Sigmoid colon (tissue), 7 donors: Measurements from ENCODE around the gene KRTAP10-12. TPM values are rescaled to one million over a fixed set of nuclear protein-coding genes. Genes with fewer than 3 reads are reported as not detected.
"Not testable (repeated sequence)": the region's sequence is repeated elsewhere in the genome, so short reads cannot be mapped to it uniquely, and the experiment has no call there.

ENCODE experiments used
- DNase-seq: peaks from one replicate; pipeline ENCODE4 v3.0.0-alpha.2; 2019
- H3K27ac ChIP-seq, 4 donors: fragments of 200-600 bp; sonication (generic); one replicate each; pipeline ENCODE4 v1.5.1; 2016 to 2019; ENCODE audit warnings: mild to moderate bottlenecking in 1 of 4
- H3K27me3 ChIP-seq, 3 donors: fragments of 200-600 bp; sonication (generic); one replicate each; pipeline ENCODE4 v1.5.1; 2019; ENCODE audit warnings: mild to moderate bottlenecking in 1 of 3
- H3K36me3 ChIP-seq, 4 donors: fragments of 200-600 bp; sonication (generic); one replicate each; pipeline ENCODE4 v1.5.1; 2016 to 2019
- H3K4me1 ChIP-seq, 4 donors: fragments of 200-600 bp; sonication (generic); one replicate each; pipeline ENCODE4 v1.5.1; 2017 to 2019
- H3K4me3 ChIP-seq, 4 donors: fragments of 200-600 bp; sonication (generic); one replicate each; pipeline ENCODE4 v1.5.1; 2017 to 2019; ENCODE audit warnings: mild to moderate bottlenecking in 2 of 4, moderate library complexity in 1 of 4
- H3K9me3 ChIP-seq, 4 donors: fragments of 200-600 bp in 3 of 4; sonication (generic) in 3 of 4; one replicate each; pipeline versions ENCODE4 v1.5.1 to v1.6.1; 2013 to 2019
- EP300 ChIP-seq, 4 donors: sonication (generic); formaldehyde crosslinking; IDR thresholded peaks; one replicate each; pipeline ENCODE4 v1.6.1; 2017; ENCODE audit warnings: antibody characterized with exemption in 4 of 4
- POLR2A ChIP-seq, 2 donors: fragments of 450-650 bp; IDR thresholded peaks; one replicate each; pipeline ENCODE4 v1.6.1; 2016; ENCODE audit warnings: antibody characterized with exemption in 2 of 2, mild to moderate bottlenecking in 2 of 2, moderate library complexity in 2 of 2
- POLR2AphosphoS5 ChIP-seq, 4 donors: sonication (generic); formaldehyde crosslinking; IDR thresholded peaks; one replicate each; pipeline ENCODE4 v1.6.1; 2017; ENCODE audit warnings: antibody characterized with exemption in 4 of 4
- WGBS, 2 donors: extraction: QIAGEN DNeasy Blood & Tissue Kit; methylation state at CpG; one replicate each; pipeline ENCODE4 v1.1.7; 2013; 5-methylcytosine and 5-hydroxymethylcytosine counted together
- intact Hi-C: fragments of 100-400 bp; cut with DNase I; formaldehyde crosslinking; loops from one replicate; pipeline ENCODE4 v1.15.1; 2023
- polyA plus RNA-seq, 3 donors: library from polyadenylated mRNA; stranded (reverse); fragments of 200-250 nt; gene quantifications; one replicate each; pipeline ENCODE4 v1.2.3, GENCODE V29; 2013
- total RNA-seq, 4 donors: library from RNA; depleted of rRNA; stranded (reverse); fragments of >200 nt; gene quantifications; one replicate each; pipeline ENCODE4 v1.1.0, GENCODE V29; 2016
- TF ChIP-seq, protein P1 (sequence below), 4 experiments: fragments of 450-650 bp in 3 of 4; fragments of 200-600 bp in 1 of 4; IDR thresholded peaks; one replicate each; pipeline ENCODE4 v1.5.1; 2016 to 2019; ENCODE audit warnings: antibody characterized with exemption in 4 of 4, mild to moderate bottlenecking in 3 of 4, moderate library complexity in 2 of 4
- donor health status: healthy with polysubstance abuse.
- donor health status: Bipolar disorder and iron deficiency.
- donor health status: healthy.

Gene KRTAP10-12
- total and polyA plus RNA-seq, 7 donors = not detected

DNA sequence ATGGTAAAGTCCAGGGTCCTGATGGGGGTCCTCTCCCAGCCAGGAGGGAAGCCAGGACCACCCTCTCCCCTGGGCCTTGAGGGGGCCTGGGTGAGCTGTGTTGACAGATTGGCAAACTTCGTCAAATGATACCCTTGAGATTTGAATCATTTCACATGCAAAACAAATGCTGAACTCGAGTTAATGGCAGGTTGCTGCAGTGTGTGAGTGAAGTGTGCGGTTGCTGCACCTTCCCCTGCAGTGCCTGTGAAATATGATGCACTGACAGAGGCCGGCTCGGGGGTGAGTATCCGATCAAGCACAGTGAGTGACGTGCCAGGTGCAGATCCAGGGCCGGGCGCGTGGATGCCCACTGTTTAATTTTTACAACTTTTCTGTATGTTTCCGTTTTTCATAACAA is 9.3 kb upstream of the KRTAP10-12 start:
- Histone ChIP-seq H3K4me1 (no peaks in the 10 kb centered on the region), H3K9me3 (no peaks in the 10 kb centered on the region), H3K36me3 (no peaks in the 10 kb centered on the region), H3K27ac (no peak overlapping the region), H3K4me3 (no peak overlapping the region), H3K27me3 (peaks cover 0 to 31% (median 8%) of the 10 kb centered on the region in 3 donors)
- WGBS, 2 donors = 49 to 67% methylated on average over 11 of the region's 11 CpGs
- no peak for DNase-seq
- no peak for TF ChIP-seq POLR2A (IDR thresholded peaks at IDR 0.05)
- TF ChIP-seq, protein P1, sequence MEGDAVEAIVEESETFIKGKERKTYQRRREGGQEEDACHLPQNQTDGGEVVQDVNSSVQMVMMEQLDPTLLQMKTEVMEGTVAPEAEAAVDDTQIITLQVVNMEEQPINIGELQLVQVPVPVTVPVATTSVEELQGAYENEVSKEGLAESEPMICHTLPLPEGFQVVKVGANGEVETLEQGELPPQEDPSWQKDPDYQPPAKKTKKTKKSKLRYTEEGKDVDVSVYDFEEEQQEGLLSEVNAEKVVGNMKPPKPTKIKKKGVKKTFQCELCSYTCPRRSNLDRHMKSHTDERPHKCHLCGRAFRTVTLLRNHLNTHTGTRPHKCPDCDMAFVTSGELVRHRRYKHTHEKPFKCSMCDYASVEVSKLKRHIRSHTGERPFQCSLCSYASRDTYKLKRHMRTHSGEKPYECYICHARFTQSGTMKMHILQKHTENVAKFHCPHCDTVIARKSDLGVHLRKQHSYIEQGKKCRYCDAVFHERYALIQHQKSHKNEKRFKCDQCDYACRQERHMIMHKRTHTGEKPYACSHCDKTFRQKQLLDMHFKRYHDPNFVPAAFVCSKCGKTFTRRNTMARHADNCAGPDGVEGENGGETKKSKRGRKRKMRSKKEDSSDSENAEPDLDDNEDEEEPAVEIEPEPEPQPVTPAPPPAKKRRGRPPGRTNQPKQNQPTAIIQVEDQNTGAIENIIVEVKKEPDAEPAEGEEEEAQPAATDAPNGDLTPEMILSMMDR (IDR thresholded peaks at IDR 0.05) = no peak
- no peak for TF ChIP-seq EP300 (IDR thresholded peaks at IDR 0.05)
- TF ChIP-seq POLR2AphosphoS5 (IDR thresholded peaks at IDR 0.05) = no peak
- intact Hi-C loops = no loop called here

GRCh38 chr21:44689740-44690139 is 7.2 kb upstream of the KRTAP10-12 start:
- H3K27ac ChIP-seq, H3K9me3 ChIP-seq, H3K36me3 ChIP-seq, DNase-seq, H3K4me1 ChIP-seq, H3K4me3 ChIP-seq: not testable (repeated sequence)
- intact Hi-C loops = loop anchor here (10.0 kb wide), 1 partner anchor 65 kb away; no protein-coding TSS in a partner anchor
- 85 to 93% methylated on average over 3 of the region's 3 CpGs for WGBS, 2 donors
- H3K27me3 ChIP-seq = peaks cover 0 to 31% (median 8%) of the 10 kb centered on the region in 3 donors

- no peak overlapping the region for H3K27ac ChIP-seq
- intact Hi-C loops = loop anchor here (10.0 kb wide), 1 partner anchor 63 kb away; no protein-coding TSS in a partner anchor
- peaks cover 0 to 27% (median 6%) of the 10 kb centered on the region in 3 donors for H3K27me3 ChIP-seq
- no peak for TF ChIP-seq EP300 (IDR thresholded peaks at IDR 0.05)
- TF ChIP-seq POLR2A (IDR thresholded peaks at IDR 0.05) = no peak
- no peak for TF ChIP-seq POLR2AphosphoS5 (IDR thresholded peaks at IDR 0.05)
- TF ChIP-seq, protein P1 (IDR thresholded peaks at IDR 0.05) = no peak
- no peak for DNase-seq
- H3K4me3 ChIP-seq = no peak overlapping the region
- no peaks in the 10 kb centered on the region for H3K4me1 ChIP-seq
- peaks cover 0 to 7% (median 1%) of the 10 kb centered on the region in 4 donors for H3K9me3 ChIP-seq
- 55 to 69% methylated on average over 2 of the region's 2 CpGs for WGBS, 2 donors
- H3K36me3 ChIP-seq = no peaks in the 10 kb centered on the region
Observed at GRCh38 chr21:44691686-44692085, 5.3 kb upstream of the KRTAP10-12 start.

GRCh38 chr21:44692798-44693512 is 4.0 kb upstream of the KRTAP10-12 start:
- Histone ChIP-seq H3K27ac (no peak overlapping the region), H3K9me3 (peaks cover 0 to 7% (median 1%) of the 10 kb centered on the region in 4 donors), H3K27me3 (peaks cover 2 to 22% (median 7%) of the 10 kb centered on the region in 3 donors), H3K36me3 (no peaks in the 10 kb centered on the region), H3K4me3 (no peak overlapping the region), H3K4me1 (no peaks in the 10 kb centered on the region)
- DNase-seq = no peak
- 48% methylated on average over 2 of the region's 2 CpGs for WGBS, 2 donors
- intact Hi-C loops = loop anchor here (10.0 kb wide), 1 partner anchor 62 kb away; no protein-coding TSS in a partner anchor
- TF ChIP-seq, protein P1 (IDR thresholded peaks at IDR 0.05) = no peak
- TF ChIP-seq POLR2AphosphoS5 (IDR thresholded peaks at IDR 0.05) = no peak
- TF ChIP-seq POLR2A (IDR thresholded peaks at IDR 0.05) = no peak
- TF ChIP-seq EP300 (IDR thresholded peaks at IDR 0.05) = no peak

- 68 to 69% methylated on average over 11 of the region's 11 CpGs for WGBS, 2 donors
- H3K9me3 ChIP-seq = peaks cover 0 to 7% (median 1%) of the 10 kb centered on the region in 4 donors
- no peak overlapping the region for H3K4me3 ChIP-seq
- TF ChIP-seq, protein P1 (IDR thresholded peaks at IDR 0.05) = no peak
- TF ChIP-seq EP300 (IDR thresholded peaks at IDR 0.05) (no peak), POLR2A (IDR thresholded peaks at IDR 0.05) (no peak), POLR2AphosphoS5 (IDR thresholded peaks at IDR 0.05) (no peak)
- H3K27ac ChIP-seq = no peak overlapping the region
- no peak for DNase-seq
- H3K36me3 ChIP-seq = no peaks in the 10 kb centered on the region
- peaks cover 10 to 32% (median 23%) of the 10 kb centered on the region in 3 donors for H3K27me3 ChIP-seq
- no peaks in the 10 kb centered on the region for H3K4me1 ChIP-seq
- intact Hi-C loops = loop anchor here (10.0 kb wide), 1 partner anchor 60 kb away; no protein-coding TSS in a partner anchor
Observed at GRCh38 chr21:44694776-44695175, 2.2 kb upstream of the KRTAP10-12 start.
